Muscle layer of colon (tissue), 2 donors: ENCODE results near the gene CTNNA3.

Experiments used
- H3K27ac ChIP-seq: one replicate; pipeline ENCODE4 v1.7.0; 2013; ENCODE audit warnings: low read depth, mild to moderate bottlenecking, low read length, moderate library complexity
- H3K27me3 ChIP-seq, 2 donors: one replicate each; pipeline ENCODE4 v1.7.0; 2013; ENCODE audit warnings: low read length in 2 of 2, mild to moderate bottlenecking in 2 of 2; ENCODE audit not compliant: insufficient read depth in 2 of 2, control insufficient read depth in 1 of 2
- H3K36me3 ChIP-seq: one replicate; pipeline ENCODE4 v1.7.0; 2013; ENCODE audit warnings: mild to moderate bottlenecking, low read length; ENCODE audit not compliant: insufficient read depth
- H3K4me1 ChIP-seq: one replicate; pipeline ENCODE4 v1.7.0; 2013; ENCODE audit warnings: mild to moderate bottlenecking, low read length; ENCODE audit not compliant: insufficient read depth
- H3K4me3 ChIP-seq, 2 donors: one replicate each; pipeline ENCODE4 v1.7.0; 2013; ENCODE audit warnings: low read length in 2 of 2, low read depth in 1 of 2, mild to moderate bottlenecking in 1 of 2, moderate library complexity in 1 of 2
- H3K9ac ChIP-seq: one replicate; pipeline ENCODE4 v1.7.0; 2013; ENCODE audit warnings: low read length
- H3K9me3 ChIP-seq: one replicate; pipeline ENCODE4 v1.7.0; 2013; ENCODE audit warnings: mild to moderate bottlenecking, low read length
- donor health status: abdominal sarcoma.
- donor health status: Adenocarcinoma of cecum.

Gene CTNNA3

GRCh38 chr10:67664942-67665341 is 31.1 kb downstream of the CTNNA3 start:
- no peaks in the 10 kb centered on the region for H3K27me3 ChIP-seq
- no peak overlapping the region for H3K27ac ChIP-seq
- H3K4me3 ChIP-seq = no peak overlapping the region
- no peaks in the 10 kb centered on the region for H3K36me3 ChIP-seq
- H3K9ac ChIP-seq = no peak overlapping the region
- H3K9me3 ChIP-seq = no peaks in the 10 kb centered on the region
- H3K4me1 ChIP-seq = peaks cover 15% of the 10 kb centered on the region

- Histone ChIP-seq H3K27ac (no peak overlapping the region), H3K4me3 (no peak overlapping the region)
These were observed 32.4 kb downstream of the CTNNA3 start for GRCh38 chr10:67663449-67664087.

GRCh38 chr10:67662415-67662814 is 33.6 kb downstream of the CTNNA3 start:
- H3K9me3 ChIP-seq = no peaks in the 10 kb centered on the region
- no peaks in the 10 kb centered on the region for H3K36me3 ChIP-seq
- H3K9ac ChIP-seq = no peak overlapping the region
- peaks cover 10% of the 10 kb centered on the region for H3K4me1 ChIP-seq
- no peak overlapping the region for H3K27ac ChIP-seq
- H3K4me3 ChIP-seq = no peak overlapping the region
- H3K27me3 ChIP-seq = no peaks in the 10 kb centered on the region

More at GRCh38 chr10:67663449-67664087, 32.4 kb downstream of the CTNNA3 start:
- Histone ChIP-seq H3K4me1 (peaks cover 10% of the 10 kb centered on the region), H3K9ac (no peak overlapping the region), H3K27me3 (no peaks in the 10 kb centered on the region), H3K36me3 (no peaks in the 10 kb centered on the region), H3K9me3 (no peaks in the 10 kb centered on the region)

GRCh38 chr10:67659497-67659896 is 36.5 kb downstream of the CTNNA3 start:
- no peaks in the 10 kb centered on the region for H3K9me3 ChIP-seq
- H3K27ac ChIP-seq = no peak overlapping the region
- no peaks in the 10 kb centered on the region for H3K36me3 ChIP-seq
- peaks cover 7% of the 10 kb centered on the region for H3K4me1 ChIP-seq
- no peak overlapping the region for H3K4me3 ChIP-seq
- H3K9ac ChIP-seq = no peak overlapping the region
- H3K27me3 ChIP-seq = no peaks in the 10 kb centered on the region

GRCh38 chr10:67657775-67658174 is 38.2 kb downstream of the CTNNA3 start:
- no peak overlapping the region for H3K27ac ChIP-seq

GRCh38 chr10:67650558-67650957 is 45.4 kb downstream of the CTNNA3 start:
- Histone ChIP-seq H3K9me3 (no peaks in the 10 kb centered on the region), H3K9ac (no peak overlapping the region), H3K36me3 (no peaks in the 10 kb centered on the region), H3K4me1 (no peaks in the 10 kb centered on the region), H3K4me3 (no peak overlapping the region), H3K27me3 (no peaks in the 10 kb centered on the region), H3K27ac (no peak overlapping the region)

More at GRCh38 chr10:67657775-67658174, 38.2 kb downstream of the CTNNA3 start:
- H3K36me3 ChIP-seq = no peaks in the 10 kb centered on the region
- peaks cover 7% of the 10 kb centered on the region for H3K4me1 ChIP-seq
- H3K9me3 ChIP-seq = no peaks in the 10 kb centered on the region
- H3K9ac ChIP-seq = no peak overlapping the region
- H3K27me3 ChIP-seq = no peaks in the 10 kb centered on the region
- H3K4me3 ChIP-seq = no peak overlapping the region

- Histone ChIP-seq H3K4me3 (no peak overlapping the region), H3K9me3 (no peaks in the 10 kb centered on the region), H3K9ac (no peak overlapping the region), H3K27me3 (no peaks in the 10 kb centered on the region), H3K36me3 (no peaks in the 10 kb centered on the region), H3K4me1 (no peaks in the 10 kb centered on the region), H3K27ac (no peak overlapping the region)
These were observed 47.3 kb downstream of the CTNNA3 start for GRCh38 chr10:67648613-67649229.

GRCh38 chr10:67630904-67631303 is 65.1 kb downstream of the CTNNA3 start:
- H3K9me3 ChIP-seq = no peaks in the 10 kb centered on the region
- no peaks in the 10 kb centered on the region for H3K27me3 ChIP-seq
- H3K4me3 ChIP-seq = no peak overlapping the region
- H3K27ac ChIP-seq = no peak overlapping the region
- H3K4me1 ChIP-seq = no peaks in the 10 kb centered on the region
- H3K9ac ChIP-seq = no peak overlapping the region
- no peaks in the 10 kb centered on the region for H3K36me3 ChIP-seq

GRCh38 chr10:67629461-67629971 is 66.5 kb downstream of the CTNNA3 start:
- no peaks in the 10 kb centered on the region for H3K4me1 ChIP-seq
- no peaks in the 10 kb centered on the region for H3K36me3 ChIP-seq
- H3K27ac ChIP-seq = no peak overlapping the region
- H3K4me3 ChIP-seq = no peak overlapping the region
- no peak overlapping the region for H3K9ac ChIP-seq
- H3K27me3 ChIP-seq = no peaks in the 10 kb centered on the region
- no peaks in the 10 kb centered on the region for H3K9me3 ChIP-seq

- Histone ChIP-seq H3K36me3 (no peaks in the 10 kb centered on the region), H3K27ac (no peak overlapping the region), H3K4me1 (no peaks in the 10 kb centered on the region), H3K9ac (no peak overlapping the region), H3K9me3 (no peaks in the 10 kb centered on the region), H3K4me3 (no peak overlapping the region), H3K27me3 (no peaks in the 10 kb centered on the region)
These were observed 73.0 kb downstream of the CTNNA3 start for GRCh38 chr10:67622984-67623383.

- H3K4me1 ChIP-seq = no peaks in the 10 kb centered on the region
These were observed 73.5 kb downstream of the CTNNA3 start for GRCh38 chr10:67622511-67622910.

GRCh38 chr10:67621834-67622233 is 74.2 kb downstream of the CTNNA3 start:
- Histone ChIP-seq H3K36me3 (no peaks in the 10 kb centered on the region), H3K9ac (no peak overlapping the region), H3K27ac (no peak overlapping the region), H3K4me1 (no peaks in the 10 kb centered on the region), H3K4me3 (no peak overlapping the region), H3K27me3 (no peaks in the 10 kb centered on the region), H3K9me3 (no peaks in the 10 kb centered on the region)

More at GRCh38 chr10:67622511-67622910, 73.5 kb downstream of the CTNNA3 start:
- no peak overlapping the region for H3K4me3 ChIP-seq
- H3K9me3 ChIP-seq = no peaks in the 10 kb centered on the region
- no peaks in the 10 kb centered on the region for H3K36me3 ChIP-seq
- H3K27me3 ChIP-seq = no peaks in the 10 kb centered on the region
- H3K9ac ChIP-seq = no peak overlapping the region
- no peak overlapping the region for H3K27ac ChIP-seq
